Chondrocyte (in vitro differentiated cells): ENCODE data around the gene FAAP20. TPM values are rescaled to one million over a fixed set of nuclear protein-coding genes. Genes with fewer than 3 reads are reported as not detected.

Source experiments
- DNase-seq: peaks from one replicate; pipeline ENCODE4 v3.0.0; 2021; ENCODE audit warnings: mixed read lengths, low spot score
- H3K27ac Mint-ChIP-seq: one replicate; pipeline ENCODE4 v1.8.0; 2021; ENCODE audit warnings: mild to moderate bottlenecking, moderate library complexity, mixed read lengths; ENCODE audit not compliant: unreplicated experiment
- H3K27me3 Mint-ChIP-seq: 2 replicates; pipeline ENCODE4 v1.8.0; 2021; ENCODE audit warnings: low read depth, mixed read lengths
- H3K36me3 Mint-ChIP-seq: 2 replicates; pipeline ENCODE4 v1.8.0; 2021; ENCODE audit warnings: low read depth, mixed read lengths
- H3K4me1 Mint-ChIP-seq: 2 replicates; pipeline ENCODE4 v1.8.0; 2021; ENCODE audit warnings: low read depth, mild to moderate bottlenecking, mixed read lengths
- H3K4me3 Mint-ChIP-seq: one replicate; pipeline ENCODE4 v1.8.0; 2021; ENCODE audit warnings: mild to moderate bottlenecking, moderate library complexity, mixed read lengths; ENCODE audit not compliant: unreplicated experiment
- H3K9me3 Mint-ChIP-seq: 2 replicates; pipeline ENCODE4 v1.8.0; 2021; ENCODE audit warnings: low read depth, mixed read lengths
- CTCF ChIP-seq: fragments of 200-600 bp; sonication (generic); IDR thresholded peaks from 2 replicates; pipeline ENCODE4 v1.5.0; 2021; ENCODE audit warnings: antibody characterized with exemption, mild to moderate bottlenecking, moderate library complexity
- total RNA-seq: library from RNA; stranded (reverse); gene quantifications from 3 replicates; pipeline ENCODE4 v1.2.1, GENCODE V29; 2021

The FAAP20 gene
- total RNA-seq, 1 donor from 2014 or later, result 69.2 TPM

- no peak for DNase-seq
- no peak overlapping the region for H3K27ac Mint-ChIP-seq
- H3K4me3 Mint-ChIP-seq, result no peak overlapping the region
- peaks cover 3% of the 10 kb centered on the region for H3K36me3 Mint-ChIP-seq
- no peaks in the 10 kb centered on the region for H3K27me3 Mint-ChIP-seq
- peaks cover 6% of the 10 kb centered on the region for H3K9me3 Mint-ChIP-seq
- no peaks in the 10 kb centered on the region for H3K4me1 Mint-ChIP-seq
- TF ChIP-seq CTCF, result no peak
Observed at GRCh38 chr1:2156866-2157265, 37.7 kb downstream of the FAAP20 start.

GRCh38 chr1:2155788-2156187 lies 38.8 kb downstream of the FAAP20 start:
- no peak overlapping the region for H3K27ac Mint-ChIP-seq
- no peak for DNase-seq
- no peaks in the 10 kb centered on the region for H3K27me3 Mint-ChIP-seq
- H3K4me3 Mint-ChIP-seq, result no peak overlapping the region
- peaks cover 6% of the 10 kb centered on the region for H3K9me3 Mint-ChIP-seq
- no peak for TF ChIP-seq CTCF
- H3K36me3 Mint-ChIP-seq, result peaks cover 3% of the 10 kb centered on the region
- H3K4me1 Mint-ChIP-seq, result no peaks in the 10 kb centered on the region

GRCh38 chr1:2155147-2155598 lies 39.4 kb downstream of the FAAP20 start:
- Mint-ChIP-seq H3K4me3 (no peak overlapping the region), H3K36me3 (peaks cover 3% of the 10 kb centered on the region), H3K27me3 (no peaks in the 10 kb centered on the region), H3K4me1 (no peaks in the 10 kb centered on the region), H3K9me3 (peaks cover 6% of the 10 kb centered on the region), H3K27ac (no peak overlapping the region)
- no peak for DNase-seq
- TF ChIP-seq CTCF, result no peak

GRCh38 chr1:2154022-2154421 lies 40.5 kb downstream of the FAAP20 start:
- H3K27me3 Mint-ChIP-seq, result no peaks in the 10 kb centered on the region
- no peak overlapping the region for H3K4me3 Mint-ChIP-seq
- H3K9me3 Mint-ChIP-seq, result peaks cover 6% of the 10 kb centered on the region
- no peak overlapping the region for H3K27ac Mint-ChIP-seq
- H3K36me3 Mint-ChIP-seq, result peaks cover 3% of the 10 kb centered on the region
- no peak for DNase-seq
- no peaks in the 10 kb centered on the region for H3K4me1 Mint-ChIP-seq
- no peak for TF ChIP-seq CTCF

GRCh38 chr1:2152954-2153353 lies 41.6 kb downstream of the FAAP20 start:
- H3K27ac Mint-ChIP-seq, result no peak overlapping the region
- H3K4me1 Mint-ChIP-seq, result no peaks in the 10 kb centered on the region
- peaks cover 2% of the 10 kb centered on the region for H3K36me3 Mint-ChIP-seq
- H3K27me3 Mint-ChIP-seq, result no peaks in the 10 kb centered on the region
- no peak for DNase-seq
- H3K4me3 Mint-ChIP-seq, result no peak overlapping the region
- TF ChIP-seq CTCF, result no peak
- H3K9me3 Mint-ChIP-seq, result peaks cover 6% of the 10 kb centered on the region
